ENCODE measurements around the gene RDH16. TPM values are rescaled to one million over a fixed set of nuclear protein-coding genes. Genes with fewer than 3 reads are reported as not detected.
A peak's percentile ranks its signal among the peaks of the same experiment; 100 is the strongest.

The RDH16 gene
- total RNA-seq, 1 donor from 2014 or later, result 1.1 TPM

DNA sequence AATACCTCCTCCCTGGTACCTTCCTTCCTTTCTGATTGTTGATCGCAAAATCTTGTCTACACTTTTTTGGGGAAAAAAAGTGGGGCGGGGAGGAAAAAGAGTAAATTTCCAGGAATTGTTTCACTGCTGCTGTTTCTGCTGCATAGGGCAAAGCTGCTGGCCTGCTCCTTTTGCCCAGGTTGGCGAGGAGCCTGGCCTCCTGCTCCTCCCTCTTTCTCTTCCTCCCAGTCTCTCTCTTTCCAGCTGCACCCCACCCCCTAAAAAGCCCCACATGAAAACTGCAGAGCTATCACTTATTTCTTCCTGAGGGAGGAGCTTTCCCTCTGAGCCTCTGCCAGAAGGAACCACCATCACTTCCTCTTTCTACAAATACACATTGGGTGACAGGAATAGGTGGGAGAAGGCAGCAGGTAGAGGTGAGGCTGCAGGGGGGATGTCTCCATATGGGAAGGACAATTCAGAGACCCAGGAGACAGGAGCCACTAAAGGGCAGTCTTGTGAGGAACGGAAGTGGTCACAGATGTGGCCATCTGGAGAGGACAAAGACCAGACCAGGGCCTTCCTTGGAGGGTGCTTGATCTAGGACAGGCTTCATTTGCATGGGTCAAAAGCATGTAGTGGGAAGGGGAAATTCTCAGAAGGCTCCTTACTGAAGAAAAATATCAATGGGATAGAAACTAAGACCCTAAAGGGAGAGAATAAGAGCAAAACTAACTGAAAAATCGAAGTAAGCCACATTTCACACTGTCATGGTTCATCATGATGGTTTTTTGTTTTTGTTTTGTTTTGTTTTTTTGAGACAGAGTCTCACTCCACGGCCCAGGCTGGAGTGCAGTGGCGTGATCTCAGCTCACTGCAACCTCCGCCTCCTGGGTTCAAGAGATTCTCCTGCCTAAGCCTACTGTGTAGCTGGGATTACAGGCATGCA, 34.2 kb upstream of the RDH16 start:
- H3K9me3 Mint-ChIP-seq, result no peaks in the 10 kb centered on the region
- no peaks in the 10 kb centered on the region for H3K27me3 Mint-ChIP-seq (ENCODE audit: low read depth)
- no peak for TF ChIP-seq CTCF (IDR thresholded peaks at IDR 0.05; ENCODE audit: unreplicated experiment)
- peaks cover 11% of the 10 kb centered on the region for H3K36me3 Mint-ChIP-seq
- H3K4me3 Mint-ChIP-seq, result no peak overlapping the region
- H3K27ac Mint-ChIP-seq, result no peak overlapping the region
- no peak for DNase-seq (ENCODE audit: low spot score in 2 of 2, unreplicated experiment in 2 of 2)
- H3K4me1 Mint-ChIP-seq, result peaks cover 15% of the 10 kb centered on the region

DNA sequence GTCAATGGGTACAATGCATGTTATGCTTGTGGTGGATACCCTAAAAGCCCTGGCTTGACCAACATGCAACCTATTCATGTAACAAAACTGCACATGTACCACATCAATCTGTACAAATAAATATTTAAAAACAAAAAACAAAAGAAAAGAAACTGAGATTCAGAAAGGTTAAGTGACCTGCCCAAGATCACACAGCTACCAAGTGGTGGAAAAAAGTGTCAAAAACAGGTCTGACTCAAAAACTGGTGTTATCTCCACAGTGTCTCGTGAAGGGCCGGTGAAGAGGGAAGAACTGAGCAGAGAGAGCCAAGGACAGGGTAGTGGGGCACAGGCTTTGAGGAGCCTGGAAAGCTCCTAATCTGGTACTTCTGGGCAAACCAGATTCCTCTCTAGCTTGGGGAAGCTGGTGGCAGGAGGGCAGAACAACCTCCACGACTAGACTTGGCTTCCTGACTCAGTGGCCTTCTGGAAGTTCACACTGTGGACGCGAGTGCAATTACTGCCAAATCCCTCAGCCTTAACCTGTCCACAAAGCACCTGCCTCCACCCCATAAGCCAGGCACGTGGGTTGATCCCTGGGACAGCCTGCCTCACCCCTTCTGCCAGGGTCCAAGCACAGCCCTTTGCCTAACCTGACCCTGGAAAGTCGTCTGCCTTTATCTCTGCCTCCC, 33.4 kb upstream of the RDH16 start:
- H3K4me3 Mint-ChIP-seq, result no peak overlapping the region
- peaks cover 7% of the 10 kb centered on the region for H3K36me3 Mint-ChIP-seq
- peaks cover 20% of the 10 kb centered on the region for H3K4me1 Mint-ChIP-seq
- H3K27me3 Mint-ChIP-seq (ENCODE audit: low read depth), result no peaks in the 10 kb centered on the region
- no peak for TF ChIP-seq CTCF (IDR thresholded peaks at IDR 0.05; ENCODE audit: unreplicated experiment)
- H3K9me3 Mint-ChIP-seq, result no peaks in the 10 kb centered on the region
- DNase-seq (ENCODE audit: low spot score in 2 of 2, unreplicated experiment in 2 of 2), result no peak
- no peak overlapping the region for H3K27ac Mint-ChIP-seq

GRCh38 chr12:56989861-56990610, 32.6 kb upstream of the RDH16 start:
- Mint-ChIP-seq H3K27ac (no peak overlapping the region), H3K9me3 (no peaks in the 10 kb centered on the region), H3K4me1 (peaks cover 22% of the 10 kb centered on the region), H3K36me3 (peaks cover 5% of the 10 kb centered on the region), H3K4me3 (no peak overlapping the region), H3K27me3 (ENCODE audit: low read depth) (no peaks in the 10 kb centered on the region)
- TF ChIP-seq CTCF (IDR thresholded peaks at IDR 0.05; ENCODE audit: unreplicated experiment), result no peak
- no peak for DNase-seq (ENCODE audit: low spot score in 2 of 2, unreplicated experiment in 2 of 2)

GRCh38 chr12:56988207-56988739, 30.9 kb upstream of the RDH16 start:
- H3K27me3 Mint-ChIP-seq (ENCODE audit: low read depth), result no peaks in the 10 kb centered on the region
- H3K9me3 Mint-ChIP-seq, result no peaks in the 10 kb centered on the region
- H3K36me3 Mint-ChIP-seq, result peaks cover 3% of the 10 kb centered on the region
- peaks cover 22% of the 10 kb centered on the region for H3K4me1 Mint-ChIP-seq
- no peak overlapping the region for H3K4me3 Mint-ChIP-seq
- peak overlapping the region; percentile 54 for H3K27ac Mint-ChIP-seq
- TF ChIP-seq CTCF (IDR thresholded peaks at IDR 0.05; ENCODE audit: unreplicated experiment), result no peak
- DNase-seq (ENCODE audit: low spot score in 2 of 2, unreplicated experiment in 2 of 2), result no peak

DNA sequence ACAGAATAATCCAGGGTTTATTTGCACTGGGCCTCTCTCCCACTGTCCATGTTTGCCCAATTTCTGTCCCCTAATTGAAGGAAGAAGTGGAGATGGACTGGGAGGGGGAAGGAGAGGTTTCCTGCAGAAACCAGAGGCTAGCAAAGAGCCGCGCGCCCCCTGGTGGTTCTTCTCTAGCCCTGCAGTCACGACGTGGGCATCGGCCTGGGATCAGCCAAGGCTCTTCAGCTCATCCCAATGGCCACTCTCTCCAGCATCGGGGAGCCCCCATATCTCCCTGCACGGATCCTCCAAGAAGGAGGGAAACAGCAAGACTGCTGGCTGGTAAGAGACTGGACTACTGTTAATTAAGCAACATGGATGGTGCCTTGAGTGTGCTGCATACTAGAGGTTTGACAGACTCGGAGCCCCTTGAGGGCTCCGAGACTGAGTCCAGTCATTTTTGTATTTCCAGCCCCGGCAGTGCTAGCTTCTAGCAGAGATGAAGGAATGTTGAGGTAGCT, 30.2 kb upstream of the RDH16 start:
- Mint-ChIP-seq H3K36me3 (no peaks in the 10 kb centered on the region), H3K4me3 (no peak overlapping the region), H3K27me3 (ENCODE audit: low read depth) (no peaks in the 10 kb centered on the region), H3K27ac (no peak overlapping the region), H3K4me1 (peaks cover 22% of the 10 kb centered on the region), H3K9me3 (no peaks in the 10 kb centered on the region)
- DNase-seq (ENCODE audit: low spot score in 2 of 2, unreplicated experiment in 2 of 2), result peak; percentile 76 to 87
- TF ChIP-seq CTCF (IDR thresholded peaks at IDR 0.05; ENCODE audit: unreplicated experiment), result peak; percentile 94
